OCI-LY3 (cell line): ENCODE data around the gene CHST12.

Source experiments
- H2AFZ ChIP-seq: fragments of 200-600, 300-600 bp; shearing (Covaris generic); 2 replicates; pipeline ENCODE4 v1.6.0; 2014; ENCODE audit warnings: antibody characterized with exemption, low read depth, low read length
- H3K27ac ChIP-seq: fragments of 200-600, 300-600 bp; sonication (generic); 2 replicates; pipeline ENCODE4 v1.5.1; 2014; ENCODE audit warnings: mild to moderate bottlenecking, low read length, moderate library complexity, mixed read lengths
- H3K27me3 ChIP-seq: fragments of 200-600, 300-600 bp; sonication (generic); 2 replicates; pipeline ENCODE4 v1.6.1; 2014; ENCODE audit warnings: low read depth, low read length, mixed read lengths
- H3K36me3 ChIP-seq: fragments of 200-600, 300-600 bp; sonication (generic); replicated peaks from 2 replicates; pipeline ENCODE3; 2014; ENCODE audit warnings: low read depth, low read length, mixed read lengths
- H3K4me1 ChIP-seq: fragments of 300-600, 200-600 bp; sonication (generic); 2 replicates; pipeline ENCODE4 v1.6.1; 2014; ENCODE audit warnings: low read length, mixed read lengths
- H3K4me2 ChIP-seq: fragments of 200-600, 300-600 bp; sonication (generic); 2 replicates; pipeline ENCODE4 v1.6.1; 2014; ENCODE audit warnings: low read length, mixed read lengths
- H3K4me3 ChIP-seq: fragments of 300-600, 200-600 bp; sonication (generic); 2 replicates; pipeline ENCODE4 v1.5.1; 2014; ENCODE audit warnings: antibody characterized with exemption, mild to moderate bottlenecking, low read length, moderate library complexity
- H3K79me2 ChIP-seq: fragments of 300-600, 200-600 bp; shearing (Covaris generic); 2 replicates; pipeline ENCODE4 v1.6.1; 2014; ENCODE audit warnings: mild to moderate bottlenecking, low read length, mixed read lengths
- H3K9ac ChIP-seq: fragments of 300-600, 200-600 bp; shearing (Covaris generic); 2 replicates; pipeline ENCODE4 v1.6.0; 2014; ENCODE audit warnings: mild to moderate bottlenecking, low read length, moderate library complexity
- H3K9me3 ChIP-seq: fragments of 200-600, 300-600 bp; shearing (Covaris generic); 2 replicates; pipeline ENCODE4 v1.6.1; 2014; ENCODE audit warnings: low read length, mixed read lengths; ENCODE audit not compliant: insufficient read depth
- H4K20me1 ChIP-seq: fragments of 200-600, 300-600 bp; sonication (generic); 2 replicates; pipeline ENCODE4 v1.6.1; 2016; ENCODE audit warnings: low read length, mixed read lengths; ENCODE audit not compliant: insufficient read depth
- CTCF ChIP-seq: fragments of 200-600, 300-600 bp; sonication (generic); IDR thresholded peaks from 2 replicates; pipeline ENCODE4 v1.5.1; 2014; ENCODE audit warnings: antibody characterized with exemption, low read length, low read depth
- EZH2phosphoT487 ChIP-seq: fragments of 200-600 bp; shearing (Covaris generic); IDR thresholded peaks from 2 replicates; pipeline ENCODE4 v1.6.1; 2018; ENCODE audit warnings: antibody characterized with exemption, mixed run types, low read depth

The CHST12 gene

GRCh38 chr7:2492038-2492437, 88.6 kb downstream of the CHST12 start:
- H3K27ac ChIP-seq: no peak overlapping the region
- no peaks in the 10 kb centered on the region for H3K27me3 ChIP-seq
- no peak for TF ChIP-seq CTCF
- no peak for TF ChIP-seq EZH2phosphoT487
- no peaks in the 10 kb centered on the region for H3K36me3 ChIP-seq
- H2AFZ ChIP-seq: no peak overlapping the region
- no peak overlapping the region for H3K9ac ChIP-seq
- H3K79me2 ChIP-seq: no peaks in the 10 kb centered on the region
- no peak overlapping the region for H3K4me2 ChIP-seq
- H4K20me1 ChIP-seq: no peaks in the 10 kb centered on the region
- H3K4me1 ChIP-seq: no peaks in the 10 kb centered on the region
- no peak overlapping the region for H3K4me3 ChIP-seq
- no peaks in the 10 kb centered on the region for H3K9me3 ChIP-seq

- Histone ChIP-seq H3K4me2 (no peak overlapping the region), H3K4me3 (no peak overlapping the region), H3K27me3 (no peaks in the 10 kb centered on the region), H2AFZ (no peak overlapping the region), H3K4me1 (peaks cover 1% of the 10 kb centered on the region; the same call in 1 of the 2 replicates), H3K27ac (no peak overlapping the region), H3K79me2 (no peaks in the 10 kb centered on the region), H3K9ac (no peak overlapping the region), H4K20me1 (no peaks in the 10 kb centered on the region), H3K36me3 (no peaks in the 10 kb centered on the region), H3K9me3 (no peaks in the 10 kb centered on the region)
- no peak for TF ChIP-seq EZH2phosphoT487
- TF ChIP-seq CTCF: no peak
Observed at GRCh38 chr7:2493205-2494164, 90.1 kb downstream of the CHST12 start.

- no peaks in the 10 kb centered on the region for H3K27me3 ChIP-seq
- no peaks in the 10 kb centered on the region for H3K79me2 ChIP-seq
- peaks cover 9% of the 10 kb centered on the region; the same call in 1 of the 2 replicates for H3K4me1 ChIP-seq
- H3K4me2 ChIP-seq: no peak overlapping the region
- TF ChIP-seq EZH2phosphoT487 (no peak), CTCF (no peak)
- H2AFZ ChIP-seq: no peak overlapping the region
- no peak overlapping the region for H3K27ac ChIP-seq
- H4K20me1 ChIP-seq: no peaks in the 10 kb centered on the region
- no peak overlapping the region for H3K4me3 ChIP-seq
- H3K9me3 ChIP-seq: no peaks in the 10 kb centered on the region
- H3K36me3 ChIP-seq: no peaks in the 10 kb centered on the region
- no peak overlapping the region for H3K9ac ChIP-seq
Observed at GRCh38 chr7:2494191-2495130, 91.0 kb downstream of the CHST12 start.
